GM12878 (cell line): ENCODE results near the gene OSBPL3. TPM values are rescaled to one million over a fixed set of nuclear protein-coding genes. Genes with fewer than 3 reads are reported as not detected.

Experiments
- ATAC-seq: fragments of 200-7000 bp; cut with Tn5 transposase; 3 replicates; pipeline ENCODE4 v1.9.1; 2020; ENCODE audit warnings: mild to moderate bottlenecking, moderate library complexity
- BruUV-seq: library from RNA; stranded (reverse); fragments of 400-500 nt; replicated peaks from 2 replicates; lab custom pipeline; 2021; lab: Mats Ljungman, UMichigan
- CTCF ChIA-PET: fragments of 300-600 bp; sonication (Branson Sonifier 250); formaldehyde crosslinking; extraction: SDS; loops from one replicate; lab custom pipeline; 2021; ENCODE audit warnings: inconsistent platforms; lab: Yijun Ruan, JAX
- POLR2A ChIA-PET: fragments of 350-600 bp; formaldehyde crosslinking; extraction: SDS; loops from one replicate; lab custom pipeline; 2021; ENCODE audit warnings: inconsistent platforms; lab: Charles Lee
- RAD21 ChIA-PET: fragments of 300-600 bp; sonication (Branson Sonifier 250); formaldehyde crosslinking; loops from one replicate; lab custom pipeline; 2023; ENCODE audit warnings: antibody characterized with exemption; ENCODE audit not compliant: unreplicated experiment; lab: Charles Lee
- SMC1A ChIA-PET: fragments of 300-600 bp; sonication (Branson Sonifier 250); formaldehyde crosslinking; loops from one replicate; lab custom pipeline; 2023; ENCODE audit not compliant: unreplicated experiment, uncharacterized antibody; lab: Charles Lee
- DNase-seq: peaks from one replicate; pipeline ENCODE4 v3.0.0-alpha.2; 2011; ENCODE audit warnings: low read depth, low spot score
- FAIRE-seq: peaks from 3 replicates; lab custom pipeline; 2011; peaks lifted over from hg19 to GRCh38; lab: Jason Lieb, UNC
- H2AFZ ChIP-seq: 2 replicates; pipeline ENCODE4 v1.6.0; 2011; ENCODE audit warnings: low read depth, low read length, control low read depth; ENCODE audit not compliant: control insufficient read depth
- H3K27ac ChIP-seq: 2 replicates; pipeline ENCODE4 v1.5.1; 2011; ENCODE audit warnings: control low read depth; ENCODE audit not compliant: control insufficient read depth, insufficient read depth
- H3K27me3 ChIP-seq, 2 experiments: replicated peaks in 1 of 2; 2 replicates each; pipeline versions ENCODE4 v1.6.0 to v1.6.1; 2011; ENCODE audit warnings: low read length in 1 of 2; ENCODE audit not compliant: control insufficient read depth in 2 of 2, insufficient read depth in 2 of 2
- H3K36me3 ChIP-seq, 2 experiments: 2 replicates each; pipeline ENCODE4 v1.5.1; 2011; ENCODE audit warnings: low read length in 1 of 2; ENCODE audit not compliant: control insufficient read depth in 2 of 2, insufficient read depth in 2 of 2
- H3K4me1 ChIP-seq: 2 replicates; pipeline ENCODE4 v1.6.1; 2011; ENCODE audit warnings: mild to moderate bottlenecking, low read length, moderate library complexity, mixed read lengths; ENCODE audit not compliant: control insufficient read depth, insufficient read depth
- H3K4me2 ChIP-seq: 2 replicates; pipeline ENCODE4 v1.6.0; 2011; ENCODE audit warnings: control low read depth; ENCODE audit not compliant: control insufficient read depth, insufficient read depth
- H3K4me3 ChIP-seq: fragments of 200-600 bp; sonication (generic); 2 replicates; pipeline ENCODE4 v1.5.1; 2016
- H3K79me2 ChIP-seq: 2 replicates; pipeline ENCODE4 v1.6.0; 2011; ENCODE audit warnings: low read length; ENCODE audit not compliant: control insufficient read depth, insufficient read depth
- H3K9ac ChIP-seq: 2 replicates; pipeline ENCODE4 v1.8.0; 2011; ENCODE audit warnings: low read length, control low read depth, mixed read lengths; ENCODE audit not compliant: control insufficient read depth, insufficient read depth
- H3K9me3 ChIP-seq: replicated peaks from 3 replicates; pipeline ENCODE4 v1.5.1; 2011; ENCODE audit warnings: mild to moderate bottlenecking, low read length; ENCODE audit not compliant: control insufficient read depth, insufficient read depth
- H4K20me1 ChIP-seq: 2 replicates; pipeline ENCODE4 v1.6.0; 2011; ENCODE audit not compliant: control insufficient read depth, insufficient read depth
- CREM ChIP-seq: IDR thresholded peaks from 2 replicates; pipeline ENCODE4 v1.6.1; 2014; ENCODE audit warnings: antibody characterized with exemption, low read depth
- NFXL1 ChIP-seq: fragments of 450-650 bp; IDR thresholded peaks from 2 replicates; pipeline ENCODE4 v1.6.1; 2017; ENCODE audit warnings: antibody characterized with exemption, mild to moderate bottlenecking, borderline replicate concordance
- STAT3 ChIP-seq: IDR thresholded peaks from 2 replicates; pipeline ENCODE4 v1.6.1; 2011; ENCODE audit warnings: low read depth, low read length, improper control_type of control experiment
- WGBS: methylation state at CpG from one replicate; pipeline ENCODE4 v1.1.6; 2016; ENCODE audit warnings: low lambda C conversion rate; ENCODE audit not compliant: insufficient replicate concordance, insufficient coverage; ENCODE audit errors: missing lambda C conversion rate; 5-methylcytosine and 5-hydroxymethylcytosine counted together
- in situ Hi-C: fragments of 300-500 bp; cut with MboI; formaldehyde crosslinking; loops from 9 replicates; pipeline ENCODE4 v1.14.3; 2018; ENCODE audit warnings: mixed read lengths
- intact Hi-C: fragments of 100-400 bp; cut with micrococcal nuclease; formaldehyde crosslinking; loops from one replicate; pipeline ENCODE4 v1.14.2; 2022; ENCODE audit not compliant: unreplicated experiment
- polyA plus RNA-seq, 11 experiments: library from polyadenylated mRNA; depleted of rRNA in 4 of 11; unstranded in 6 of 11; stranded (reverse) in 5 of 11; fragments of >200 nt; fragmentation: Nextera tagmentation in 4 of 11; fragmentation: Illumina TruSeq in 1 of 11; extraction: Ambion mirVana in 4 of 11; extraction: Trizol in 1 of 11; gene quantifications; 1 replicate in 1 of 11; 2 replicates in 10 of 11; pipeline versions ENCODE4 v1.2.1 to v1.2.3, GENCODE V29; 2011 to 2016; ENCODE audit warnings: inconsistent platforms in 2 of 11, missing spikeins in 2 of 11, low read depth in 1 of 11
- total RNA-seq, 4 experiments: library from RNA; depleted of rRNA in 3 of 4; stranded (reverse); fragments of >200 nt in 3 of 4; fragmentation: Illumina TruSeq in 1 of 4; extraction: Trizol in 1 of 4; gene quantifications; 2 replicates each; pipeline versions ENCODE4 v1.2.1 to v1.2.3, GENCODE V29; 2013 to 2021
- TF ChIP-seq, protein P1 (sequence below): IDR thresholded peaks from 2 replicates; pipeline ENCODE4 v1.6.1; 2011; ENCODE audit warnings: mild to moderate bottlenecking, low read depth, low read length, moderate library complexity; ENCODE audit not compliant: insufficient replicate concordance

OSBPL3 gene
- total and polyA plus RNA-seq, 10 of the 15 experiments (the other 5 are each of a cell fraction or from before 2014, with no cell fraction given), result 6.1 to 46.6 (median 27.0) TPM

DNA sequence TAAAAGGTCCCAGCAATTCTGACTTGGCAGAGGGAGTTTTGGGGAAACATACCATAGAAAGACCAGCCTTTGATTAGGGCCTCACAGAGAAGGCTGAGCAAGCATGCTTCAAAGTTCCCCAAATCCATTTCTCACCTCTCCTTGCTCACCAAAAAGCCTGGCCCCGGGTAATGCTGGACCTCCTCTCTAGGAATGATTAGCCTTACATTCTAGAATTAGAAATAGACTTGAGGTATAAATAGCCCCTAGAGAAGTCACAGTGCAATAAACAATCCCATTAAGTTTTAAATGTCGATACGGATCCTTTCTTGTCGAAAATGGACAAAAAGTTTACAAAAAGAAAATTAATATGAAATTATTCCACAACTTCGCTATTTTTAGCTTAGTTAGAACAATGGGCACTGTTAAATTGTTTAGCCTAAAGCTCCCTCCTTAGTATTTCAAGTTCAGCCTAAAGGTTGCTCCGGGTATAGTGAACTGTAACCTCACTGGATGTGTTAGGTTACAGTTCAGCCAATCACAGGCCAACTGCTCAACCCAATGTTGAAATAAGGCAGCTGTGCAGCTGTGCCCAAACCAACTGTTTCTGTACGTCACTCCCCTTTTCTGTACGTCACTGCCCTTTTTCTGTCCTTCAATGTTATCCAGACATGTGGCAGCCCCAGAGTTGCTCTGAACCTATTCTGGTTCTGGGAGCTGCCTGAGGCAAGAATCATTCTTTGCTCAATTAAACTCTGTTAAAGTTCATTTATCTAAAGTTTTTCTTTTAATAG lies 214.8 kb downstream of the OSBPL3 start:
- CTCF ChIA-PET, result interaction anchor here (1.1 to 2.6 kb wide), 3 partner anchors 47 to 475 kb away, joined by 3 to 11 read pairs (median 3); no protein-coding TSS in a partner anchor
- H3K79me2 ChIP-seq, result no peaks in the 10 kb centered on the region
- no peak overlapping the region for H3K27ac ChIP-seq
- no TSS peak for BruUV-seq
- no peaks in the 10 kb centered on the region for H3K27me3 ChIP-seq
- no peak overlapping the region for H2AFZ ChIP-seq
- H3K9me3 ChIP-seq, result peaks cover 2% of the 10 kb centered on the region
- TF ChIP-seq CREM (peak; percentile 51; the same call in 1 of the 2 replicates), NFXL1 (no peak)
- H3K9ac ChIP-seq, result no peak overlapping the region
- POLR2A ChIA-PET, result no interaction called here
- no peak overlapping the region for H3K4me3 ChIP-seq
- in situ Hi-C loops, result no loop called here
- intact Hi-C loops, result no loop called here
- ATAC-seq (no peak), DNase-seq (no peak), FAIRE-seq (no peak)
- 90% methylated on average over 8 of the region's 8 CpGs for WGBS
- RAD21 ChIA-PET, result interaction anchor here (0.8 kb wide), 1 partner anchor 12 kb away, joined by 3 read pairs; no protein-coding TSS in a partner anchor
- no peak overlapping the region for H3K4me2 ChIP-seq
- no peaks in the 10 kb centered on the region for H4K20me1 ChIP-seq
- H3K36me3 ChIP-seq, result no peaks in the 10 kb centered on the region
- H3K4me1 ChIP-seq, result peaks cover 23% of the 10 kb centered on the region
- SMC1A ChIA-PET, result interaction anchor here (1.2 kb wide), 1 partner anchor 47 kb away, joined by 6 read pairs; no protein-coding TSS in a partner anchor

- no peak overlapping the region for H3K4me3 ChIP-seq
- no peak overlapping the region for H3K4me2 ChIP-seq
- no TSS peak for BruUV-seq
- peaks cover 16% of the 10 kb centered on the region for H3K4me1 ChIP-seq
- no peak overlapping the region for H3K9ac ChIP-seq
- intact Hi-C loops (no loop called here), in situ Hi-C loops (no loop called here)
- DNase-seq (no peak), FAIRE-seq (no peak), ATAC-seq (no peak)
- no peak overlapping the region for H3K27ac ChIP-seq
- CTCF ChIA-PET, result interaction anchor here (1.1 to 2.6 kb wide), 4 partner anchors 9 to 474 kb away, joined by 3 to 11 read pairs (median 4); no protein-coding TSS in a partner anchor
- 80% methylated on average over 1 of the region's 1 CpG for WGBS
- H4K20me1 ChIP-seq, result no peaks in the 10 kb centered on the region
- no peaks in the 10 kb centered on the region for H3K79me2 ChIP-seq
- SMC1A ChIA-PET, result interaction anchor here (0.9 to 1.2 kb wide), 2 partner anchors 12 to 48 kb away, joined by 3 to 6 read pairs; no protein-coding TSS in a partner anchor
- no peak overlapping the region for H2AFZ ChIP-seq
- no peaks in the 10 kb centered on the region for H3K36me3 ChIP-seq
- POLR2A ChIA-PET, result interaction anchor here (0.5 kb wide), 1 partner anchor 1132 kb away, joined by 3 read pairs; no protein-coding TSS in a partner anchor
- peaks cover 2% of the 10 kb centered on the region for H3K9me3 ChIP-seq
- H3K27me3 ChIP-seq, result no peaks in the 10 kb centered on the region
- RAD21 ChIA-PET, result interaction anchor here (0.6 kb wide), 1 partner anchor 37 kb away, joined by 3 read pairs; no protein-coding TSS in a partner anchor
- TF ChIP-seq, protein P1, sequence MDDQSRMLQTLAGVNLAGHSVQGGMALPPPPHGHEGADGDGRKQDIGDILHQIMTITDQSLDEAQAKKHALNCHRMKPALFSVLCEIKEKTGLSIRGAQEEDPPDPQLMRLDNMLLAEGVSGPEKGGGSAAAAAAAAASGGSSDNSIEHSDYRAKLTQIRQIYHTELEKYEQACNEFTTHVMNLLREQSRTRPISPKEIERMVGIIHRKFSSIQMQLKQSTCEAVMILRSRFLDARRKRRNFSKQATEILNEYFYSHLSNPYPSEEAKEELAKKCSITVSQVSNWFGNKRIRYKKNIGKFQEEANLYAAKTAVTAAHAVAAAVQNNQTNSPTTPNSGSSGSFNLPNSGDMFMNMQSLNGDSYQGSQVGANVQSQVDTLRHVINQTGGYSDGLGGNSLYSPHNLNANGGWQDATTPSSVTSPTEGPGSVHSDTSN, result no peak
- TF ChIP-seq STAT3, result no peak
Observed at GRCh38 chr7:24764011-24764410, 216.0 kb downstream of the OSBPL3 start.
